BLaER1 (cell line): ENCODE measurements around the gene SCMH1.

Source experiments
- H3K27ac ChIP-seq: shearing (Covaris generic); formaldehyde crosslinking; 2 replicates; pipeline ENCODE4 v1.8.1; 2022
- H3K27me3 ChIP-seq: shearing (Covaris generic); formaldehyde crosslinking; 2 replicates; pipeline ENCODE4 v1.8.1; 2022
- H3K36me3 ChIP-seq: shearing (Covaris generic); formaldehyde crosslinking; 2 replicates; pipeline ENCODE4 v1.8.1; 2022
- H3K4me1 ChIP-seq: shearing (Covaris generic); formaldehyde crosslinking; 2 replicates; pipeline ENCODE4 v1.8.1; 2022
- H3K4me2 ChIP-seq: shearing (Covaris generic); formaldehyde crosslinking; 2 replicates; pipeline ENCODE4 v1.8.1; 2022
- H3K4me3 ChIP-seq: shearing (Covaris generic); formaldehyde crosslinking; 2 replicates; pipeline ENCODE4 v1.8.1; 2022
- H3K9ac ChIP-seq: shearing (Covaris generic); formaldehyde crosslinking; 2 replicates; pipeline ENCODE4 v1.8.1; 2022
- H3K9me3 ChIP-seq: shearing (Covaris generic); formaldehyde crosslinking; 2 replicates; pipeline ENCODE4 v1.8.1; 2022
- H4K20me1 ChIP-seq: shearing (Covaris generic); formaldehyde crosslinking; 2 replicates; pipeline ENCODE4 v1.8.1; 2022
- Cebpa-rat ChIP-seq: shearing (Covaris generic); IDR thresholded peaks from 2 replicates; pipeline ENCODE4 v1.8.1; 2022

The SCMH1 gene

DNA sequence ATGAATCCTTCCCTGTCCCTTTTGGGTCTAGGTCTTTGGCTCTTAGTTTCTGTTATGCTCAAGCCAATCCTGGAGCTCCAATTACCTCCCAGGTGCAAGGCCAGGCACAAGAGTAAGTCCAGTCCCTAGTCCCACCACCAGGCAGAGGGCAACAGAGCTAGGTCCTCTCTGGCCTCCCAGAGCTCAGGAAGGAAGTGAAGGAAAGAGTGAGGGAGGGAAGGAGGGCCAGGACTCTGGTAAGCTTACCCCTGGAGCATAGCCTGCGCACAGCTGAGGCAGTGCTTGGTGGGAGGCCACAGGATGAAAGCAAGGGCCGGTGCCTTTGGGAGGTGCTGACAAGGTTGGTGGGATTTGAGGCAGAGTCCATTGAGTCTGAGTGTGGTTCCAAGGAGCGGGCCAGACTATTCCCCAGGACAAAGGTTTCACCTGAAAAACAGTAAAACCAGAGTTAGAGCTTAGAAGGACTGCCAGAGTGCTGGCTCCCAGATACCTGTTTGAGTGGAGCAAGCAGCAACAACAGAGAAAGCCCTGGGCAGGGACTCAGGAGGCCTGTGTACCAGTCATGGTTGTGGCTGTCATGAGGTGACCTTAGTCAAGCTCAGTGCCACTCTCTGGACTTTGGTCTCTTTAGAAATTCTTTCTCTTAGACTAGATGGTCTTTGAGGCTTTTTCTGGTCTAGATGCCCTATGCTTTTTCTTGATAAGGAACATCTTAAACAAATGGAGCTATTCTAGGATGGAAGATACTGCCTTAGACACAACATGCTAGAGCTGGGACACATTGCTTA lies 204.8 kb downstream of the SCMH1 start:
- no peak for TF ChIP-seq Cebpa-rat
- Histone ChIP-seq H3K9ac (no peak overlapping the region), H3K9me3 (no peaks in the 10 kb centered on the region), H3K4me2 (no peak overlapping the region), H3K4me1 (no peaks in the 10 kb centered on the region), H3K36me3 (peaks cover 100% of the 10 kb centered on the region), H3K27ac (no peak overlapping the region), H3K27me3 (no peaks in the 10 kb centered on the region), H4K20me1 (0 out of 2 replicates have a peak, but pooled peaks cover 4% of the 10 kb centered on the region), H3K4me3 (no peak overlapping the region)

DNA sequence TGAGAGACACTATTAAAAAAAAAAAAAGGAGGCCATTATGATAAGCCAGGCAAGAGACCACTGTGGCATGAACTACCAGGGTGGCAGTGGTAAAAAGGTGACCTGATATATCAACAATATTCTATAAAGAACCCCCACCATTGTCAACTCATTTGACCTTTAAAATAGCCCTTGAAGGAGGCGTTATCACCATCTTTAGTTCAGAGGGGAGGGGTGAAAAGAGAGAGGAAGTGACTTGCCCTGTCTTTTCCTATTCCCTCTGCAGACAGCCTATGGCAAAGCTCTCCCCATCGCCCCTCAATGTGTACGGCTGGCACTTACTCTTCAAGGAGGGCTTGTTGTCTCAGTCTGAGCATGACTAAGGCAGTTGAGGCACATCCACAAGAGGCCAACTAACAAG lies 208.8 kb downstream of the SCMH1 start:
- Histone ChIP-seq H3K4me2 (no peak overlapping the region), H3K4me3 (no peak overlapping the region), H3K27me3 (no peaks in the 10 kb centered on the region), H3K9me3 (no peaks in the 10 kb centered on the region), H4K20me1 (no peaks in the 10 kb centered on the region), H3K9ac (no peak overlapping the region), H3K27ac (no peak overlapping the region), H3K4me1 (no peaks in the 10 kb centered on the region), H3K36me3 (peaks cover 100% of the 10 kb centered on the region)
- TF ChIP-seq Cebpa-rat: no peak

DNA sequence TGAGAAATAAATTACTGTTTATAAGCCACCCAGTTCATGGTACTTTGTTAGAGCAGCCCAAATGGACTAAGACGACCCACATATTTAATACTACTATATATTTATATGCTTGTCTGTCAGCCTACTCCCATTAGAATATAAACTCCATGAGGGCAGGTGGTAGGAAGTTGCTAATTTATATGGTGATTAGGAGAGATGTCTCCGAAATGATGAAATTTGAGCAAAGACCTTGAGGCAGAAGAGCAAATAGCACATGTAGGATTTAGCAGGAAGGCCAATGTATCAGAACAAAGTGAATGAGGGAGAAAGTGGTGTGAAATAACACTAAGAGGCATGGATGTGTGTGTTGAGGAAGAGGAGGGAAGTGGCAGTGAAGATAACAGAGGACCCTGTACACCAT lies 210.0 kb downstream of the SCMH1 start:
- H3K4me1 ChIP-seq: no peaks in the 10 kb centered on the region
- H3K27ac ChIP-seq: no peak overlapping the region
- no peak overlapping the region for H3K4me2 ChIP-seq
- TF ChIP-seq Cebpa-rat: no peak
- H3K27me3 ChIP-seq: no peaks in the 10 kb centered on the region
- no peaks in the 10 kb centered on the region for H3K9me3 ChIP-seq
- no peaks in the 10 kb centered on the region for H4K20me1 ChIP-seq
- no peak overlapping the region for H3K4me3 ChIP-seq
- H3K9ac ChIP-seq: no peak overlapping the region
- peaks cover 100% of the 10 kb centered on the region for H3K36me3 ChIP-seq

DNA sequence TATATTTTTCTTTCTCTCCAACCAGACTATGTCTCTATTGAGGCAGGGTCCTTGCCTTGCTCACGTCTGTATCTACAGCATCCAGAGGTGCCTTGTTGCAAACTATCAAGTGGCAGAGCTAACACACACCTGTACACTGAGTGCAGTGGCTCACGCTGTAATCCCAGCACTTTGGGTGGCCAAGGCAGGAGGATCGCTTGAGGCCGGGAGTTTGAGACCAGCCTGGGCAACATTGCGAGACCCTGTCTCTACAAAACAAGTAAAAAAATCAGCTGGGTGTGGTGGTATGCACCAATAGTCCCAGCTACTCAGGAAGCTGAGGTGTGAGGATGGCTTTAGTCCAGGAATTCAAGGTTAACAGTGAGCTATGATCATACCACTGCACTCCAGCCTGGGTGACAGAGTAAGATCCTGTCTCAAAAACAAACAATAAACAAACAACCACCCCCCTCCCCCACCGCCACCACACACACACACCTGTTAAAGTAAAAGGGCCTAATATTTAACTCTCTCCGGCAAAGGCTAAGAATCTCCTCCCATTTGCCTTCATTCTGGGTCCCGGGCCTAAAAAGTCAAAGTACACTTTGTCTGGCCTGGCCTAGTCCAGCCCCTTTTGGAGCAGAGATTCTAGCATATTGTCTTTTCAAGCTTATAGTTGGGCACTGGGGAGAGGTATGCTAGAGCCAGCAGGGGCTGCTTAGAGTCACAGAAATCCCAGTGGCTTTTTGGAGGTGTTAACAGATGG lies 211.1 kb downstream of the SCMH1 start:
- H3K27me3 ChIP-seq: no peaks in the 10 kb centered on the region
- no peaks in the 10 kb centered on the region for H3K9me3 ChIP-seq
- TF ChIP-seq Cebpa-rat: no peak
- H3K4me1 ChIP-seq: no peaks in the 10 kb centered on the region
- H4K20me1 ChIP-seq: no peaks in the 10 kb centered on the region
- no peak overlapping the region for H3K4me3 ChIP-seq
- no peak overlapping the region for H3K9ac ChIP-seq
- H3K27ac ChIP-seq: no peak overlapping the region
- H3K36me3 ChIP-seq: peaks cover 100% of the 10 kb centered on the region
- no peak overlapping the region for H3K4me2 ChIP-seq

DNA sequence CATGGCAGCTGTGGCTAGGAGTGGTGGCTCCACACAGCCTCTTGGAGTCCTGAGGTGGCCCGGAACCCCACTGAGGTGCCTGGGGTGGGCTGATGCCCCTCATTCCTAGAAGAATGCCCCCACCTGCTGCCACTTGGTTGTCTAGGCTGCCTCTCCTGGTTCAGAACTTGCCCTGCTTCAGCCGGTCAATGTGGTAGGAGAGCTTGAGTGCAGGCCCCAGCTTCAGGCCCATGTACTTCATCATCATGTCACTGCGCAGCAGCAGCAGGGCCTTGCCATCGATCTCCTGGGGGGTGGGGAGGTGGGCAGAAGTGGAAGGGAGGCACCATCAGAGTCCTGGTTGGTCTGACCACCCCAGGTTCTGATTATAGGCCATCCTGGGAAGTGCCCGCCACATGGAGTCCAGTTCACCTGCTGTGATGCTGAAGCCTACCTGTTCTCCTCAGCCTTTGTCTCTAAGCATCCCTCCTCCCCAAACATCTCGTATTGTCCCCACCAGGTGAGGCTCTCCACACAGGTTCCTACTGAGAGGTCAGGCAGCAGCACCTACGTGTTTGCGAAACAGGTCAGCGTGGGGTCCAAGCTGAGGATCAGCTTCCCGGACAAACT lies 214.0 kb downstream of the SCMH1 start:
- H3K27me3 ChIP-seq: no peaks in the 10 kb centered on the region
- H4K20me1 ChIP-seq: no peaks in the 10 kb centered on the region
- no peaks in the 10 kb centered on the region for H3K9me3 ChIP-seq
- peaks cover 100% of the 10 kb centered on the region for H3K36me3 ChIP-seq
- no peak overlapping the region for H3K4me3 ChIP-seq
- H3K4me2 ChIP-seq: no peak overlapping the region
- peaks cover 12% of the 10 kb centered on the region for H3K4me1 ChIP-seq
- no peak overlapping the region for H3K9ac ChIP-seq
- peak overlapping the region; percentile 18; the same call in 1 of the 2 replicates for H3K27ac ChIP-seq
- TF ChIP-seq Cebpa-rat: no peak

DNA sequence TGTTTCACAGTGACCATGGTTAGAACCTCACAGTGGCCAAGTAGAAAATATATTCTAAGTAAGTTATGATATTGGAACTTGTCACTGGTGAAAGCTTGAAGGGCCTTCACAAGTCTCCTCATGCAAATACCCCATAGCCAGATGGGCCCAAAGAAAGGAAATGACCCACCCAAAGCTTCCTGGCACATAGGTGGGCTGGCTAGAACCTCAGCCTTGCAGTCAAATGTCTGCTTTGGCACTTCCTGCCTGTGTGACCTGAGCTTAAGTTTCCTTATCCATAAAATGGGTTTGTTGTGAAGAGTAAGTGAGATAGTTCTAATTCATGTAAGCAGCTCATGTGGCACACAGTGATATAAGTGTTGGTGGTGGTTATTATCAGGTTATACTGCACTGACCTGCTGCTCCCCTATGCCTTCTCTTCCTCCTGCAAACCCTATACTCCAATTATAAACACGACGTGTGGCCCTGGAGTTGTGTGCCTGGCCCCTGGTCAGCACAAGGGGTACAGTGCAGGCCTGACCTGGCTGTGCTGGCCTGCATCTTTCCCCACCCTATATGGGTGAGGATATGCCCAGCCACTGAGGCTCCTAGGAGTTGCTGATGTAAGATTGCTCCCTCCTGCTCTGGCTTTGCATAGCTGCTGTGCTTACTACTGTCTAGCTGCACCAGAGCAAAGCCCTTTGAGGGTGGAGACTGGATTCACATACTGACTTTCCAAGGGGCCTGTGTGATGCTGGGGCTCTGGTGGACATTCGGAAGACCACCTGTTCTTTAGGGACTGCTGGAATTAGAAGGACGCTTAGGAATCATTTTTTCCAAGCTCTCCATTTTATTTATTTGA lies 215.9 kb downstream of the SCMH1 start:
- Histone ChIP-seq H3K9ac (no peak overlapping the region), H3K27me3 (no peaks in the 10 kb centered on the region), H3K4me2 (no peak overlapping the region), H3K36me3 (peaks cover 90% of the 10 kb centered on the region), H4K20me1 (no peaks in the 10 kb centered on the region), H3K4me3 (no peak overlapping the region), H3K27ac (peak overlapping the region; percentile 22; the same call in 1 of the 2 replicates), H3K4me1 (peaks cover 31% of the 10 kb centered on the region), H3K9me3 (no peaks in the 10 kb centered on the region)
- no peak for TF ChIP-seq Cebpa-rat

DNA sequence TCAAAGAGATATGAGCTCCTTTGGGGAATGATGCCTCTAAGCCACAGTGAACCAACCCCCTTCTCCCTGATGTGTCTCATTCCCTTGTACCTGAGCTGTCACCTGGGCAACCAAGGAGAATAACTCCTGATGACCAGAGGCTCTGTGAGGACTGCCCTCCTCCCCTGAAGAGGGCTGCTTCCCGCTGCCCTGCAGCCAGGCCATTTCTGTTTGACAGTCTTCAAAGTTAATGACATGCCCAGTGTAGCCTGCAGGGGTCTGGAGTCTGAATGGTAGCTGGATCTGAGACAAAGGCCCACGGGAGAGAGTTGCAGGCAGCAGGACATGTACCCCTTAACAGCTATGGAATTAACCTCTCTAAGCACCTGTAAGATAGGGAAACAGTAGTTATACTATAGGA lies 217.2 kb downstream of the SCMH1 start:
- Histone ChIP-seq H3K9me3 (no peaks in the 10 kb centered on the region), H4K20me1 (no peaks in the 10 kb centered on the region), H3K9ac (no peak overlapping the region), H3K4me3 (no peak overlapping the region), H3K27ac (peak overlapping the region; percentile 99; the same call in 1 of the 2 replicates), H3K4me2 (no peak overlapping the region), H3K27me3 (no peaks in the 10 kb centered on the region), H3K36me3 (peaks cover 85% of the 10 kb centered on the region), H3K4me1 (peaks cover 44% of the 10 kb centered on the region)
- no peak for TF ChIP-seq Cebpa-rat

DNA sequence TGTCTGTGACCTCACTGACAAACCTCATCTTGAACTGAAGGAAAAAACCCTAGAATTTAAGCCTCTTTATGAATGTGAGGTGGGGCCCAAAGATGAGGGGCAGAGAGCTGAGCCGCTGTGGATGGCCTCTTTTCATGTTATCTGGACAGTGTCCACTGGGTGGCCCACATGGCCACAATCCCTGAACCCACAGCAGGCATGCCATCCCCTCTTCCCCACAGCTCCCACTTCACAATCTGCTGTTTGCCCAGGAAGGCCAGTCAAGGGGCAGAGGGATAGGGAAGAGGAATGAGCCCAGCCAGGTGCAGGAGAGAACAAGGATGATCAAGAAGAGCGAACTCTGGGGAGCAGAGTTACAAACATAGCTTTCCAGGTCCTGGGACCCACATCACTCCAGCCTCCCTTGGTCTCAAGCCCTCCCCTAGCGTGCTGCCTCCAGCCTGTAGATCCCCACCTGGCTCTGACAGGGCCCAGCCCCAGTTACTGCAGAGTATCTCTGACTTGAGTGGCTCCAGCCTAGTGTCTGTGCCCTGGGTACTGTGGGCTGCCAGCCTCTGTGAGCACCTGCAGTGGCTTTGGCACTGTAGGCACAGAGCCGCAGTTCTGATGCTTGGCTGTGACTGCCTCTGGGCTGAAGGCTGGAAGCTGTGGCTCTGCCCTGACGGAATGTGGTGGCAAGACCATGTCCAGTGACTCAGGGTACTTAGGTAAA lies 218.7 kb downstream of the SCMH1 start:
- Histone ChIP-seq H4K20me1 (no peaks in the 10 kb centered on the region), H3K27ac (peak overlapping the region; percentile 99), H3K4me3 (no peak overlapping the region), H3K4me1 (peaks cover 59% of the 10 kb centered on the region), H3K9me3 (no peaks in the 10 kb centered on the region), H3K27me3 (no peaks in the 10 kb centered on the region), H3K9ac (peak overlapping the region; percentile 50; the same call in 1 of the 2 replicates), H3K4me2 (peak overlapping the region; percentile 79; the same call in 1 of the 2 replicates), H3K36me3 (peaks cover 79% of the 10 kb centered on the region)
- TF ChIP-seq Cebpa-rat: no peak

DNA sequence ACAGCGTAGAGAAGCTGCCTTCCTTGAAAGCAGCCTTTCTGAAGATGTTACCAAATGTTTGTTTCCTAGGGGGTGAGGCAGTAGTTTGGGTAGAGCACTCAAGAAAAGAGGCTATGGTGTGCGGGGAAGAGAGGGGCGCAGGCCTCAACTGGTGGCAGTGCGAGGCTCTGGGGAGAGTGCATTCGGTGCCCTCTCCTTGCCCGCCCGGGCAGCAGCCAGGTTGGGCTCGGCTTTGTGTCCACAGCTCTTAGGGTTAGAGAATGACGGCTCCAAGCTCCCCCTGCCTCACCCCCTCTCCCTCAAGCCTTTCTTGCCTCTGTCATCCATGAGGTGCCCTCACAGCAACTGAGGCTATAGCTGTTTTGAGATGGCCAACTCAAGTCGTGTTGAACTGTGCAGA lies 219.7 kb downstream of the SCMH1 start:
- peak overlapping the region; percentile 73 for H3K9ac ChIP-seq
- peaks cover 69% of the 10 kb centered on the region for H3K4me1 ChIP-seq

More for the DNA sequence above, 219.7 kb downstream of the SCMH1 start:
- Histone ChIP-seq H3K4me2 (peak overlapping the region; percentile 79), H3K27me3 (no peaks in the 10 kb centered on the region), H3K27ac (peak overlapping the region; percentile 99), H3K36me3 (peaks cover 79% of the 10 kb centered on the region), H4K20me1 (no peaks in the 10 kb centered on the region), H3K4me3 (no peak overlapping the region), H3K9me3 (no peaks in the 10 kb centered on the region)
- TF ChIP-seq Cebpa-rat: no peak
